OCI-LY1 (cell line): Measurements from ENCODE around the gene PROK2.

Experiments
- CTCF ChIP-seq: fragments of 200-600 bp; sonication (generic), shearing (Covaris generic); IDR thresholded peaks from 2 replicates; pipeline ENCODE4 v1.5.1; 2017; ENCODE audit warnings: mild to moderate bottlenecking, antibody characterized with exemption, low read length, moderate library complexity, mixed read lengths
- EZH2 ChIP-seq: fragments of 200-600 bp; sonication (generic), shearing (Covaris generic); IDR thresholded peaks from 2 replicates; pipeline ENCODE4 v1.8.0; 2017; ENCODE audit warnings: borderline replicate concordance, mixed run types, mild to moderate bottlenecking, antibody characterized with exemption, low read length, moderate library complexity, mixed read lengths

- TF ChIP-seq CTCF (no peak), EZH2 (no peak)
These were observed 60.8 kb downstream of the PROK2 start for GRCh38 chr3:71724171-71724453.
